CD14-positive monocyte (primary cell): ENCODE data around the gene SEC14L1. TPM values are rescaled to one million over a fixed set of nuclear protein-coding genes. Genes with fewer than 3 reads are reported as not detected.

Experiments used
- DNase-seq, 3 donors: peaks; one replicate each; pipeline ENCODE4 v3.0.0-alpha.2; 2011 to 2022
- H2AFZ ChIP-seq: 2 replicates; pipeline ENCODE4 v1.6.0; 2012; ENCODE audit warnings: mild to moderate bottlenecking, low read depth, low read length, inconsistent platforms; ENCODE audit not compliant: insufficient read depth, poor library complexity, severe bottlenecking
- H3K27ac ChIP-seq, 2 donors: 1 replicate in 1 of 2; 2 replicates in 1 of 2; pipeline ENCODE4 v1.5.1; 2012 to 2013; ENCODE audit warnings: low read length in 2 of 2, control low read depth in 1 of 2, inconsistent platforms in 1 of 2, low read depth in 1 of 2, mild to moderate bottlenecking in 1 of 2
- H3K27me3 ChIP-seq, 2 donors: one replicate each; pipeline versions ENCODE4 v1.6.0 to v1.6.1; 2011 to 2013; ENCODE audit warnings: low read length in 2 of 2; ENCODE audit not compliant: control insufficient read depth in 2 of 2, insufficient read depth in 2 of 2
- H3K36me3 ChIP-seq, 2 donors: replicated peaks in 1 of 2; 1 replicate in 1 of 2; 2 replicates in 1 of 2; pipeline versions ENCODE4 v1.5.1 to v1.6.1; 2012 to 2013; ENCODE audit warnings: low read length in 2 of 2, control low read depth in 1 of 2, inconsistent platforms in 1 of 2, mild to moderate bottlenecking in 1 of 2; ENCODE audit not compliant: insufficient read depth in 2 of 2, control insufficient read depth in 1 of 2
- H3K4me1 ChIP-seq, 2 donors: 1 replicate in 1 of 2; 2 replicates in 1 of 2; pipeline versions ENCODE4 v1.5.1 to v1.6.1; 2012 to 2013; ENCODE audit warnings: low read length in 2 of 2, control low read depth in 1 of 2, inconsistent platforms in 1 of 2, mild to moderate bottlenecking in 1 of 2, moderate library complexity in 1 of 2; ENCODE audit not compliant: insufficient read depth in 2 of 2, control insufficient read depth in 1 of 2
- H3K4me2 ChIP-seq: replicated peaks from 2 replicates; pipeline ENCODE3; 2012; ENCODE audit warnings: low read length, moderate library complexity, mild to moderate bottlenecking; ENCODE audit not compliant: poor library complexity, severe bottlenecking; ENCODE audit errors: extremely low read depth
- H3K4me3 ChIP-seq, 3 experiments: fragments of 200-600 bp in 1 of 3; sonication (generic) in 1 of 3; replicated peaks in 1 of 3; 1 replicate in 2 of 3; 2 replicates in 1 of 3; pipeline ENCODE4 v1.5.1; 2011 to 2013; ENCODE audit warnings: low read length in 3 of 3, mild to moderate bottlenecking in 3 of 3, control low read depth in 2 of 3, low read depth in 2 of 3, inconsistent platforms in 1 of 3, moderate library complexity in 1 of 3
- H3K79me2 ChIP-seq: 2 replicates; pipeline ENCODE4 v1.6.0; 2012; ENCODE audit warnings: mild to moderate bottlenecking, control low read depth, inconsistent platforms, low read length, moderate library complexity; ENCODE audit not compliant: insufficient read depth
- H3K9ac ChIP-seq: 2 replicates; pipeline ENCODE4 v1.6.0; 2017; ENCODE audit warnings: low read length, mild to moderate bottlenecking; ENCODE audit not compliant: insufficient read depth, poor library complexity, severe bottlenecking
- H3K9me3 ChIP-seq, 2 donors: replicated peaks in 1 of 2; 1 replicate in 1 of 2; 2 replicates in 1 of 2; pipeline versions ENCODE4 v1.5.1 to v1.6.1; 2012 to 2013; ENCODE audit warnings: low read length in 2 of 2, control low read depth in 1 of 2; ENCODE audit not compliant: control insufficient read depth in 1 of 2, insufficient read depth in 1 of 2
- H4K20me1 ChIP-seq: 2 replicates; pipeline ENCODE4 v1.6.0; 2012; ENCODE audit warnings: mild to moderate bottlenecking, low read length, control low read depth, moderate library complexity; ENCODE audit not compliant: insufficient read depth
- H3K27ac Mint-ChIP-seq, 7 donors: one replicate each; pipeline ENCODE4 v1.8.0; 2020; ENCODE audit warnings: mild to moderate bottlenecking in 7 of 7, mixed read lengths in 7 of 7, moderate library complexity in 6 of 7, inconsistent platforms in 2 of 7
- H3K27me3 Mint-ChIP-seq, 3 donors: one replicate each; pipeline ENCODE4 v1.8.0; 2021 to 2022; ENCODE audit warnings: low read depth in 3 of 3, mild to moderate bottlenecking in 3 of 3, mixed read lengths in 3 of 3, moderate library complexity in 3 of 3, inconsistent platforms in 1 of 3
- H3K36me3 Mint-ChIP-seq, 2 donors: one replicate each; pipeline ENCODE4 v1.8.0; 2020; ENCODE audit warnings: mixed read lengths in 2 of 2, inconsistent platforms in 1 of 2, mild to moderate bottlenecking in 1 of 2
- H3K4me1 Mint-ChIP-seq: one replicate; pipeline ENCODE4 v1.8.0; 2020; ENCODE audit warnings: mild to moderate bottlenecking, mixed read lengths
- H3K4me3 Mint-ChIP-seq, 2 donors: one replicate each; pipeline ENCODE4 v1.8.0; 2020; ENCODE audit warnings: mild to moderate bottlenecking in 2 of 2, mixed read lengths in 2 of 2, moderate library complexity in 1 of 2
- H3K9me3 Mint-ChIP-seq, 7 donors: one replicate each; pipeline ENCODE4 v1.8.0; 2020 to 2022; ENCODE audit warnings: mixed read lengths in 7 of 7, mild to moderate bottlenecking in 6 of 7, moderate library complexity in 6 of 7, inconsistent platforms in 2 of 7
- CTCF ChIP-seq: fragments of 200-600 bp; IDR thresholded peaks from one replicate; pipeline ENCODE4 v1.8.0; 2022; ENCODE audit warnings: antibody characterized with exemption, mild to moderate bottlenecking
- WGBS: methylation state at CpG from one replicate; pipeline ENCODE4 v1.1.5; 2013; ENCODE audit warnings: missing lambda C conversion rate; ENCODE audit not compliant: insufficient coverage; 5-methylcytosine and 5-hydroxymethylcytosine counted together
- intact Hi-C, 2 donors: fragments of 100-400 bp; cut with micrococcal nuclease; formaldehyde crosslinking; loops; one replicate each; pipeline versions ENCODE4 v1.15.0 to v1.15.1; 2023
- polyA plus RNA-seq, 3 donors: library from polyadenylated mRNA; depleted of rRNA in 1 of 3; unstranded in 2 of 3; stranded (reverse) in 1 of 3; fragments of 300-500 nt in 2 of 3; fragments of >200 nt in 1 of 3; fragmentation: Illumina TruSeq in 2 of 3; gene quantifications; 1 replicate in 2 of 3; 2 replicates in 1 of 3; pipeline ENCODE4 v1.2.3, GENCODE V29; 2012 to 2021

SEC14L1 gene
- polyA plus RNA-seq, 3 donors: 34.1 to 76.4 (median 43.2) TPM

GRCh38 chr17:77225265-77225664 lies 84.5 kb downstream of the SEC14L1 start:
- H3K9me3 ChIP-seq: peaks cover 16 to 21% of the 10 kb centered on the region in 2 donors
- no peaks in the 10 kb centered on the region for H3K27me3 ChIP-seq
- no peak overlapping the region for H3K4me3 ChIP-seq
- no peak overlapping the region for H3K27ac Mint-ChIP-seq
- no peaks in the 10 kb centered on the region for H3K4me1 ChIP-seq
- no peaks in the 10 kb centered on the region for H3K79me2 ChIP-seq
- WGBS: no CpG with 5 or more reads among the region's 1 CpG
- H3K9ac ChIP-seq: no peak overlapping the region
- H3K27me3 Mint-ChIP-seq: peaks cover 0 to 2% (median 0%) of the 10 kb centered on the region in 3 donors
- H4K20me1 ChIP-seq: no peaks in the 10 kb centered on the region
- no peak for TF ChIP-seq CTCF
- H3K4me2 ChIP-seq: no peak overlapping the region
- peaks cover 7 to 30% (median 20%) of the 10 kb centered on the region in 7 donors for H3K9me3 Mint-ChIP-seq
- H3K27ac ChIP-seq: no peak overlapping the region
- DNase-seq: peak in 1 of 3 donors; percentile 42
- no peak overlapping the region for H2AFZ ChIP-seq
- H3K4me1 Mint-ChIP-seq: no peaks in the 10 kb centered on the region
- H3K36me3 ChIP-seq: no peaks in the 10 kb centered on the region
- H3K4me3 Mint-ChIP-seq: no peak overlapping the region
- peaks cover 5 to 6% of the 10 kb centered on the region in 2 donors for H3K36me3 Mint-ChIP-seq
- intact Hi-C loops: no loop called here

GRCh38 chr17:77227461-77228240 lies 86.9 kb downstream of the SEC14L1 start:
- H3K27ac ChIP-seq: no peak overlapping the region
- H3K4me3 ChIP-seq: no peak overlapping the region
- peaks cover 16 to 21% of the 10 kb centered on the region in 2 donors for H3K9me3 ChIP-seq
- H3K9ac ChIP-seq: no peak overlapping the region
- no peaks in the 10 kb centered on the region for H3K27me3 ChIP-seq
- no peak overlapping the region for H3K4me2 ChIP-seq
- no peak overlapping the region for H3K4me3 Mint-ChIP-seq
- no peak overlapping the region for H3K27ac Mint-ChIP-seq
- 94% methylated on average over 22 of the region's 23 CpGs for WGBS
- no peaks in the 10 kb centered on the region for H4K20me1 ChIP-seq
- H3K4me1 Mint-ChIP-seq: no peaks in the 10 kb centered on the region
- DNase-seq: no peak
- H3K79me2 ChIP-seq: no peaks in the 10 kb centered on the region
- TF ChIP-seq CTCF: no peak
- H3K36me3 Mint-ChIP-seq: no peaks in the 10 kb centered on the region
- peaks cover 0 to 2% (median 2%) of the 10 kb centered on the region in 3 donors for H3K27me3 Mint-ChIP-seq
- intact Hi-C loops: no loop called here
- no peaks in the 10 kb centered on the region for H3K36me3 ChIP-seq
- H3K4me1 ChIP-seq: no peaks in the 10 kb centered on the region
- no peak overlapping the region for H2AFZ ChIP-seq
- peaks cover 7 to 30% (median 20%) of the 10 kb centered on the region in 7 donors for H3K9me3 Mint-ChIP-seq
